Measurements from ENCODE around the gene TIMM17A.

DNA sequence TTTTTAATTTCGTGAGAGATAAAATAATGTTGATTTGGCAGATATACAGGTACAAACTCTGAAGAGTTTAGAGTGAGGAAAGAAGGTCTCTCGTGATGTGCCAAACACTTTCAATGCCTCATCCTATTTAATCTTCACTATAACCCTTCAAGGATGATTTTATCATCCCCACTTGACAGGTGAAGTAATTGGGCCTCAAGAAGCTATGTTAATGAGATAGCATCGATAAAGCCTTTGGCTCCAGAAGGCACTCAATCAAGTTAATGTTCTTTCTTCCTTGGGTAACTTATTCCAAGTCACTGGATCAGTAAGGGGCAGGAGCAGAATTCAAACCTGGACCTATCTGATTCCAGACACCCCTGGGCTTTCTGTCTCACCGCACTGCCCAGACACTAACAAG lies 16.2 kb upstream of the TIMM17A start:
- TF ChIP-seq CTCF (IDR thresholded peaks at IDR 0.05; ENCODE audit: low read length) (no peak), EZH2 (IDR thresholded peaks at IDR 0.05; ENCODE audit: borderline replicate concordance, low read length) (no peak)
